HG03045 (cell line): Measurements from ENCODE around the gene LY6G6C.
"Not testable (repeated sequence)": the region's sequence is repeated elsewhere in the genome, so short reads cannot be mapped to it uniquely, and the experiment has no call there.

Experiments
- ATAC-seq: cut with Tn5 transposase; IDR thresholded peaks from one replicate; pipeline ENCODE4 v1.9.1; 2021; ENCODE audit warnings: mild to moderate bottlenecking, moderate library complexity; ENCODE audit not compliant: unreplicated experiment

The LY6G6C gene

GRCh38 chr6:31709157-31709556 lies 12.4 kb downstream of the LY6G6C start:
- ATAC-seq, result not testable (repeated sequence)

- ATAC-seq, result no peak
Measured at GRCh38 chr6:31708224-31708623, 13.3 kb downstream of the LY6G6C start.

GRCh38 chr6:31707701-31708100 lies 13.8 kb downstream of the LY6G6C start:
- no peak for ATAC-seq

- ATAC-seq, result no peak
Measured at GRCh38 chr6:31706599-31706998, 14.9 kb downstream of the LY6G6C start, which contains the start of gene LY6G6F. LY6G6F (plus strand) TSS chr6:31706866; CDS start chr6:31706907, 41 bp downstream.

GRCh38 chr6:31705931-31706330 lies 15.6 kb downstream of the LY6G6C start:
- ATAC-seq, result no peak

GRCh38 chr6:31702819-31703716 lies 18.5 kb downstream of the LY6G6C start, which contains the start of gene ABHD16A:
ABHD16A (minus strand) TSS chr6:31703324; CDS start chr6:31703281, 43 bp downstream.
- ATAC-seq, result peak; percentile 92

GRCh38 chr6:31702405-31702818 lies 19.1 kb downstream of the LY6G6C start:
- peak; percentile 3 for ATAC-seq

GRCh38 chr6:31701666-31702404 lies 19.7 kb downstream of the LY6G6C start:
- ATAC-seq, result no peak

- no peak for ATAC-seq
Measured at GRCh38 chr6:31700740-31701401, 20.7 kb downstream of the LY6G6C start.

- ATAC-seq, result no peak
Measured at GRCh38 chr6:31697555-31697954, 24.0 kb downstream of the LY6G6C start.

- no peak for ATAC-seq
Measured at GRCh38 chr6:31693535-31693934, 28.0 kb downstream of the LY6G6C start.

- no peak for ATAC-seq
Measured at GRCh38 chr6:31692886-31693285, 28.7 kb downstream of the LY6G6C start.

GRCh38 chr6:31692353-31692752 lies 29.2 kb downstream of the LY6G6C start:
- ATAC-seq, result no peak

- no peak for ATAC-seq
Measured at GRCh38 chr6:31691564-31692108, 29.9 kb downstream of the LY6G6C start.

- ATAC-seq, result no peak
Measured at GRCh38 chr6:31691078-31691463, 30.5 kb downstream of the LY6G6C start.

GRCh38 chr6:31690231-31691077 lies 31.1 kb downstream of the LY6G6C start:
- no peak for ATAC-seq

- ATAC-seq, result no peak
Measured at GRCh38 chr6:31689249-31690110, 32.1 kb downstream of the LY6G6C start.

- no peak for ATAC-seq
Measured at GRCh38 chr6:31687860-31688693, 33.5 kb downstream of the LY6G6C start.
